ENCODE results near the gene HMGXB3. TPM values are rescaled to one million over a fixed set of nuclear protein-coding genes. Genes with fewer than 3 reads are reported as not detected.
A peak's percentile ranks its signal among the peaks of the same experiment; 100 is the strongest.

HMGXB3 gene
- total RNA-seq, 1 donor from 2014 or later: 23.1 TPM

- Histone ChIP-seq H3K36me3 (no peaks in the 10 kb centered on the region), H2AFZ (replicated peaks) (no peak within 1 kb of the TSS), H3K4me2 (no peak within 1 kb of the TSS), H3F3A (ENCODE audit: low read depth) (peaks cover 6% of the 10 kb centered on the region), H3K4me1 (peaks cover 22% of the 10 kb centered on the region), H3K9ac (no peak within 1 kb of the TSS), H3K4me3 (no peak within 1 kb of the TSS), H3K9me3 (ENCODE audit: low read depth) (no peaks in the 10 kb centered on the region), H4K20me1 (ENCODE audit: low read depth) (no peaks in the 10 kb centered on the region), H3K79me2 (ENCODE audit: low read depth) (no peaks in the 10 kb centered on the region), H3K27ac (no peak within 1 kb of the TSS), H3K27me3 (no peaks in the 10 kb centered on the region)
- TF ChIP-seq EZH2phosphoT487 (IDR thresholded peaks at IDR 0.05) (no peak), EZH2 (IDR thresholded peaks at IDR 0.05) (no peak)
- TF ChIP-seq, protein P1, sequence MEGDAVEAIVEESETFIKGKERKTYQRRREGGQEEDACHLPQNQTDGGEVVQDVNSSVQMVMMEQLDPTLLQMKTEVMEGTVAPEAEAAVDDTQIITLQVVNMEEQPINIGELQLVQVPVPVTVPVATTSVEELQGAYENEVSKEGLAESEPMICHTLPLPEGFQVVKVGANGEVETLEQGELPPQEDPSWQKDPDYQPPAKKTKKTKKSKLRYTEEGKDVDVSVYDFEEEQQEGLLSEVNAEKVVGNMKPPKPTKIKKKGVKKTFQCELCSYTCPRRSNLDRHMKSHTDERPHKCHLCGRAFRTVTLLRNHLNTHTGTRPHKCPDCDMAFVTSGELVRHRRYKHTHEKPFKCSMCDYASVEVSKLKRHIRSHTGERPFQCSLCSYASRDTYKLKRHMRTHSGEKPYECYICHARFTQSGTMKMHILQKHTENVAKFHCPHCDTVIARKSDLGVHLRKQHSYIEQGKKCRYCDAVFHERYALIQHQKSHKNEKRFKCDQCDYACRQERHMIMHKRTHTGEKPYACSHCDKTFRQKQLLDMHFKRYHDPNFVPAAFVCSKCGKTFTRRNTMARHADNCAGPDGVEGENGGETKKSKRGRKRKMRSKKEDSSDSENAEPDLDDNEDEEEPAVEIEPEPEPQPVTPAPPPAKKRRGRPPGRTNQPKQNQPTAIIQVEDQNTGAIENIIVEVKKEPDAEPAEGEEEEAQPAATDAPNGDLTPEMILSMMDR (IDR thresholded peaks at IDR 0.05): no peak
- H3K4me3 Mint-ChIP-seq: no peak within 1 kb of the TSS
- H3K9me3 Mint-ChIP-seq: no peaks in the 10 kb centered on the region
- H3K4me1 Mint-ChIP-seq: peaks cover 26% of the 10 kb centered on the region
- peak within 1 kb of the TSS; percentile 47 for H3K27ac Mint-ChIP-seq
- no peaks in the 10 kb centered on the region for H3K36me3 Mint-ChIP-seq
- peaks cover 3% of the 10 kb centered on the region for H3K27me3 Mint-ChIP-seq (ENCODE audit: insufficient read depth, low read depth)
- no peak for DNase-seq (ENCODE audit: low spot score)
Observed at GRCh38 chr5:150085950-150086715, 85.6 kb downstream of the HMGXB3 start, which contains the start of gene CSF1R. TSS of gene CSF1R (minus strand) at chr5:150086554. CDS start at chr5:150086427, 127 bp downstream.

- no peak for DNase-seq (ENCODE audit: low spot score)
- TF ChIP-seq EZH2 (IDR thresholded peaks at IDR 0.05) (no peak), EZH2phosphoT487 (IDR thresholded peaks at IDR 0.05) (no peak)
- TF ChIP-seq, protein P1 (IDR thresholded peaks at IDR 0.05): no peak
- no peak overlapping the region for H3K27ac Mint-ChIP-seq
- H3K79me2 ChIP-seq (ENCODE audit: low read depth): no peaks in the 10 kb centered on the region
- no peaks in the 10 kb centered on the region for H3K4me1 ChIP-seq
- H3K9me3 Mint-ChIP-seq: no peaks in the 10 kb centered on the region
- no peak overlapping the region for H3K4me2 ChIP-seq
- no peaks in the 10 kb centered on the region for H3F3A ChIP-seq (ENCODE audit: low read depth)
- H3K36me3 ChIP-seq: no peaks in the 10 kb centered on the region
- H2AFZ ChIP-seq (replicated peaks): no peak overlapping the region
- H4K20me1 ChIP-seq (ENCODE audit: low read depth): no peaks in the 10 kb centered on the region
- peaks cover 17% of the 10 kb centered on the region for H3K27me3 ChIP-seq
- peaks cover 5% of the 10 kb centered on the region for H3K27me3 Mint-ChIP-seq (ENCODE audit: insufficient read depth, low read depth)
- no peaks in the 10 kb centered on the region for H3K4me1 Mint-ChIP-seq
- H3K9ac ChIP-seq: no peak overlapping the region
- H3K36me3 Mint-ChIP-seq: no peaks in the 10 kb centered on the region
- no peak overlapping the region for H3K4me3 Mint-ChIP-seq
- no peaks in the 10 kb centered on the region for H3K9me3 ChIP-seq (ENCODE audit: low read depth)
- no peak overlapping the region for H3K4me3 ChIP-seq
- H3K27ac ChIP-seq: no peak overlapping the region
Observed at GRCh38 chr5:150092159-150092787, 91.7 kb downstream of the HMGXB3 start.

GRCh38 chr5:150097152-150097551, 96.6 kb downstream of the HMGXB3 start:
- no peak overlapping the region for H3K27ac ChIP-seq
- H3K9ac ChIP-seq: no peak overlapping the region
- no peak overlapping the region for H3K4me3 Mint-ChIP-seq
- no peaks in the 10 kb centered on the region for H3K36me3 Mint-ChIP-seq
- H3K36me3 ChIP-seq: no peaks in the 10 kb centered on the region
- no peak overlapping the region for H3K4me3 ChIP-seq
- no peak overlapping the region for H3K27ac Mint-ChIP-seq
- H3K27me3 ChIP-seq: peaks cover 20% of the 10 kb centered on the region
- H3K4me1 ChIP-seq: no peaks in the 10 kb centered on the region
- no peaks in the 10 kb centered on the region for H3K9me3 ChIP-seq (ENCODE audit: low read depth)
- no peaks in the 10 kb centered on the region for H4K20me1 ChIP-seq (ENCODE audit: low read depth)
- no peaks in the 10 kb centered on the region for H3K4me1 Mint-ChIP-seq
- H3K9me3 Mint-ChIP-seq: no peaks in the 10 kb centered on the region
- H3F3A ChIP-seq (ENCODE audit: low read depth): no peaks in the 10 kb centered on the region
- no peak overlapping the region for H2AFZ ChIP-seq (replicated peaks)
- TF ChIP-seq EZH2 (IDR thresholded peaks at IDR 0.05): no peak
- TF ChIP-seq, protein P1 (IDR thresholded peaks at IDR 0.05): no peak
- no peak for TF ChIP-seq EZH2phosphoT487 (IDR thresholded peaks at IDR 0.05)
- no peak for DNase-seq (ENCODE audit: low spot score)
- peaks cover 9% of the 10 kb centered on the region for H3K27me3 Mint-ChIP-seq (ENCODE audit: insufficient read depth, low read depth)
- H3K79me2 ChIP-seq (ENCODE audit: low read depth): no peaks in the 10 kb centered on the region
- H3K4me2 ChIP-seq: no peak overlapping the region

Data from neural progenitor cell (in vitro differentiated cells).